AG10803 (cell line): ENCODE measurements around the gene DYNLRB1.

Experiments
- DNase-seq: peaks from one replicate; pipeline ENCODE4 v3.0.0; 2010; ENCODE audit warnings: low read depth
- H3K4me3 ChIP-seq: 2 replicates; pipeline ENCODE4 v1.5.1; 2011; ENCODE audit warnings: mild to moderate bottlenecking, low read length, control low read depth
- CTCF ChIP-seq: conservative IDR thresholded peaks from 2 replicates; pipeline ENCODE4 v1.5.1; 2011; ENCODE audit warnings: mild to moderate bottlenecking, low read length, control low read depth, inconsistent platforms

Gene DYNLRB1

GRCh38 chr20:34549929-34550305 lies 33.7 kb downstream of the DYNLRB1 start:
- no peak overlapping the region for H3K4me3 ChIP-seq
- no peak for TF ChIP-seq CTCF
- DNase-seq: no peak

GRCh38 chr20:34552569-34552968 lies 36.3 kb downstream of the DYNLRB1 start:
- H3K4me3 ChIP-seq: no peak overlapping the region
- no peak for DNase-seq
- TF ChIP-seq CTCF: no peak

- DNase-seq: no peak
These were observed 37.2 kb downstream of the DYNLRB1 start for GRCh38 chr20:34553366-34553867.

GRCh38 chr20:34557936-34558319 lies 41.7 kb downstream of the DYNLRB1 start:
- DNase-seq: no peak
- peak overlapping the region; percentile 81 for H3K4me3 ChIP-seq
- TF ChIP-seq CTCF: no peak

More at GRCh38 chr20:34553366-34553867, 37.2 kb downstream of the DYNLRB1 start:
- TF ChIP-seq CTCF: no peak
- H3K4me3 ChIP-seq: no peak overlapping the region

GRCh38 chr20:34558320-34559218 lies 42.3 kb downstream of the DYNLRB1 start, which contains the start of gene MAP1LC3A:
MAP1LC3A (plus strand) TSS chr20:34558718; CDS start chr20:34558869, 151 bp downstream.
- DNase-seq: peak; percentile 94
- H3K4me3 ChIP-seq: peak within 1 kb of the TSS; percentile 81
- TF ChIP-seq CTCF: no peak

- TF ChIP-seq CTCF: peak; percentile 7; the same call in 1 of the 2 replicates
- no peak for DNase-seq
These were observed 43.3 kb downstream of the DYNLRB1 start for GRCh38 chr20:34559311-34560140.

More at GRCh38 chr20:34559311-34560140, 43.3 kb downstream of the DYNLRB1 start:
- peak overlapping the region; percentile 81 for H3K4me3 ChIP-seq
